Tibial nerve (tissue), 4 donors: ENCODE measurements around the gene PHF19. TPM values are rescaled to one million over a fixed set of nuclear protein-coding genes. Genes with fewer than 3 reads are reported as not detected.

Experiments
- DNase-seq, 2 donors: peaks; one replicate each; pipeline ENCODE4 v3.0.0-alpha.2; 2019; ENCODE audit warnings: low spot score in 2 of 2
- H3K27ac ChIP-seq, 4 donors: fragments of 200-600 bp; sonication (generic) in 3 of 4; one replicate each; pipeline ENCODE4 v1.5.1; 2017 to 2019; ENCODE audit warnings: mild to moderate bottlenecking in 1 of 4
- H3K27me3 ChIP-seq, 2 donors: fragments of 200-600 bp; sonication (generic) in 1 of 2; one replicate each; pipeline versions ENCODE4 v1.5.1 to v1.6.0; 2017 to 2019
- H3K36me3 ChIP-seq, 3 donors: fragments of 200-600 bp; sonication (generic); one replicate each; pipeline ENCODE4 v1.5.1; 2018 to 2019
- H3K4me1 ChIP-seq, 4 donors: fragments of 200-600 bp; sonication (generic) in 3 of 4; one replicate each; pipeline ENCODE4 v1.5.1; 2017 to 2019
- H3K4me3 ChIP-seq, 4 donors: fragments of 200-600 bp; sonication (generic) in 3 of 4; one replicate each; pipeline ENCODE4 v1.5.1; 2017 to 2019; ENCODE audit warnings: mild to moderate bottlenecking in 1 of 4, moderate library complexity in 1 of 4
- H3K9me3 ChIP-seq, 4 donors: fragments of 200-600 bp; sonication (generic) in 3 of 4; one replicate each; pipeline ENCODE4 v1.5.1; 2017 to 2019
- EP300 ChIP-seq, 2 donors: sonication (generic); formaldehyde crosslinking; IDR thresholded peaks; one replicate each; pipeline ENCODE4 v1.6.1; 2017; ENCODE audit warnings: antibody characterized with exemption in 2 of 2, mild to moderate bottlenecking in 1 of 2
- POLR2A ChIP-seq, 2 donors: fragments of 450-650 bp; IDR thresholded peaks; one replicate each; pipeline ENCODE4 v1.6.1; 2017; ENCODE audit warnings: antibody characterized with exemption in 2 of 2, mild to moderate bottlenecking in 2 of 2, moderate library complexity in 2 of 2
- WGBS, 2 donors: methylation state at CpG; one replicate each; pipeline ENCODE4 v1.1.5; 2018; 5-methylcytosine and 5-hydroxymethylcytosine counted together
- total RNA-seq, 4 donors: library from RNA; depleted of rRNA; stranded (reverse); fragments of >200 nt; gene quantifications; one replicate each; pipeline ENCODE4 v1.1.0, GENCODE V29; 2016
- TF ChIP-seq, protein P1 (sequence below), 5 experiments: fragments of 200-600 bp in 3 of 5; fragments of 450-650 bp in 2 of 5; sonication (generic) in 3 of 5; IDR thresholded peaks; one replicate each; pipeline ENCODE4 v1.5.1; 2016 to 2019; ENCODE audit warnings: antibody characterized with exemption in 5 of 5, mild to moderate bottlenecking in 3 of 5, moderate library complexity in 2 of 5

The PHF19 gene
- total RNA-seq, 4 donors from 2014 or later: 31.2 to 61.6 (median 44.3) TPM

DNA sequence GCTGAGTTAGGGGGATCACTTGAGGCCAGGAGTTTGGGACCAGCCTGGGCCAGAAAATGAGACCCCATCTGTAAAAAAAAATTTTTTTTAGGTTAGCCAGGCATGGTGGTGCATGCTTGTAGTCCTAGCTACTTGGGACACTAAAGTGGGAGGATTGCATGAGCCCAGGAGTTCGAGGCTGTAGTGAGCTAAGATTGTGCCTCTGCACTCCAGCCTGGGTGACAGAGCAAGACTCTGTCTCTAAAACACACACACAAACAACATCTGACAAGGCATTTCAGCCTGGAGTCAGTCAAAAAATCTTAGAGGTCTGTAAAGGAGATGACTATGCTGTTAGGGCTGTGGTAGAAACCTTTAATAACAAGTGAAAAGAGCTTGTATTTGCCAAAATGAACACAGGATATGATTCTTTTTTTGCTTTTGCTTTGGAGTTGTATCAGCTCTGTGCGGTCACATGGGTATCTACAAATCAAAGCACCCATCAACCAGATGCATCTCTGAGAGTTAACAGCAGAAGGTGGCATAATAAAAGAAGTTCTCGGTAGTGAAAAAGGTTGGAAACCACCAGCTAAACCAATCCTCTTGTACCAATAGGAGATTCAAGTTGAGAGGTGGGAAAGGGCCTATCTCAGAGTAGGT, 30.6 kb downstream of the PHF19 start:
- peaks cover 0 to 15% (median 10%) of the 10 kb centered on the region in 4 donors for H3K4me1 ChIP-seq
- H3K27ac ChIP-seq: no peak overlapping the region
- no peak overlapping the region for H3K4me3 ChIP-seq
- peaks cover 0 to 38% (median 0%) of the 10 kb centered on the region in 3 donors for H3K36me3 ChIP-seq
- no peak for DNase-seq
- no peaks in the 10 kb centered on the region for H3K27me3 ChIP-seq
- WGBS, 2 donors: 83 to 88% methylated on average over 3 of the region's 3 CpGs
- no peaks in the 10 kb centered on the region for H3K9me3 ChIP-seq
- TF ChIP-seq, protein P1, sequence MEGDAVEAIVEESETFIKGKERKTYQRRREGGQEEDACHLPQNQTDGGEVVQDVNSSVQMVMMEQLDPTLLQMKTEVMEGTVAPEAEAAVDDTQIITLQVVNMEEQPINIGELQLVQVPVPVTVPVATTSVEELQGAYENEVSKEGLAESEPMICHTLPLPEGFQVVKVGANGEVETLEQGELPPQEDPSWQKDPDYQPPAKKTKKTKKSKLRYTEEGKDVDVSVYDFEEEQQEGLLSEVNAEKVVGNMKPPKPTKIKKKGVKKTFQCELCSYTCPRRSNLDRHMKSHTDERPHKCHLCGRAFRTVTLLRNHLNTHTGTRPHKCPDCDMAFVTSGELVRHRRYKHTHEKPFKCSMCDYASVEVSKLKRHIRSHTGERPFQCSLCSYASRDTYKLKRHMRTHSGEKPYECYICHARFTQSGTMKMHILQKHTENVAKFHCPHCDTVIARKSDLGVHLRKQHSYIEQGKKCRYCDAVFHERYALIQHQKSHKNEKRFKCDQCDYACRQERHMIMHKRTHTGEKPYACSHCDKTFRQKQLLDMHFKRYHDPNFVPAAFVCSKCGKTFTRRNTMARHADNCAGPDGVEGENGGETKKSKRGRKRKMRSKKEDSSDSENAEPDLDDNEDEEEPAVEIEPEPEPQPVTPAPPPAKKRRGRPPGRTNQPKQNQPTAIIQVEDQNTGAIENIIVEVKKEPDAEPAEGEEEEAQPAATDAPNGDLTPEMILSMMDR (IDR thresholded peaks at IDR 0.05): no peak
- TF ChIP-seq EP300 (IDR thresholded peaks at IDR 0.05) (no peak), POLR2A (IDR thresholded peaks at IDR 0.05) (no peak)

DNA sequence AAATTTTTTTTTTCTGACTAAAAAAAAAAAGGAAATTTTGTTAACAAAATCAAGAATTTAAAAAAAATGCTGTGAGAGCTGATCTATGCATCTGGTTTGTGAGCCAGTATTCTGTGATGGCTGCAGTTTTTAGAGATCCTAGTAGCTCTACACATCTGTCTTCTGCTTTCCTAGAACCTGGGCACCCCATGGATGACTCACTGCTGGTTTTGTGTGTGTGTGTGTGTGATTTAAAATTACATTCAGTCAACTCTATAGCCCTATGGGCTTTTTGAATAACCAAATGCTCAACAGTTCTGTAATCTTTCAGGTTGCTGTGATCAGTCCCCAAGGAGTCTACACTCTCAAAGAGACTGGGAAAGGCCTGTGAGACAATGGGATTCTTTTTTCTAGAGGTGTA, 31.7 kb downstream of the PHF19 start:
- Histone ChIP-seq H3K36me3 (peaks cover 0 to 40% (median 0%) of the 10 kb centered on the region in 3 donors), H3K4me1 (peaks cover 0 to 19% (median 11%) of the 10 kb centered on the region in 4 donors), H3K27ac (no peak overlapping the region), H3K9me3 (no peaks in the 10 kb centered on the region), H3K4me3 (no peak overlapping the region), H3K27me3 (no peaks in the 10 kb centered on the region)
- no peak for DNase-seq
- TF ChIP-seq EP300 (IDR thresholded peaks at IDR 0.05) (no peak), POLR2A (IDR thresholded peaks at IDR 0.05) (no peak)
- TF ChIP-seq, protein P1 (IDR thresholded peaks at IDR 0.05): no peak

DNA sequence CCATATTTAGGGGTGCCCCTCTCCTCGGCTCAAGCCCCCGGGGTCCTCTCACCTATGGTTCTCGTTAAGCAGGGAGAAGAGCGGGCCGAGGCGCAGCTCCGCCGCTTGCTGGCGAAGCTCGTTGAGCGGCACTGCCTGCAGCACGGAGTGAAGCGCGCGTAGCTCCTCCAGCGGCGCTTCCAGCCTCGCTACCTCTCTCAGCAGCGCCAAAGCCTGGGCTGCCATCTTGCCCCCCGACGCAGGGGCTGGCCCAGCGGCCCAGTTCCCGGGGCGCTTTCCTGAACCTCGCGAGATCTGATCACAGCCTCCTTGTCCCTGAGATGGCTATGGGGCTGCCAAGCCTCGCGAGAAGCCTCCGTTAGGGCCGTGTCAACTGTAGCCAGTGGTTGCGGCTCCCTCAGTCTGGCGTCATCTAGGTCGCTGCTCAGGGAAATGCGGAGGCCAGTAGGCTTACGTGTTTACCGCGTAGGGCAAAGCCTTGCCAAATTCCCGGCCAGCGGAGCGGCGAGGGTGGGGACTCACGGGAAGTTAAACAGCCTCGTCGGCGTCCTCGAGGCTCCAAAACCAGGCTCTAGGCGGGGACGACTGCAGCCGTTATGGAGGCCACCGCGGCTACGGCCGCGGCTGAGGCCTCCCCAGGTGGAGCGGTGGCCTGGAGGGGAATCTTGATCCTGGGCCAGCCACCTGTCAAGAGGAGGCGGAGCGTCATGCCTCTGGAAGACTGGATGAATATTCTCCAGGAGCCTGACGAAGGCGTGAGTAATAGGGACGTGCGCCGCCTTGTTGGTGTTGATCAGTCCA, 34.1 kb downstream of the PHF19 start, which contains the start of gene PSMD5:
TSS of gene PSMD5 (minus strand) at position 238 of the 801 bp plus-strand sequence. CDS start at position 225, 13 bp downstream.
- H3K27ac ChIP-seq: peak within 1 kb of the TSS; percentile 85 to 98 (median 92)
- peak within 1 kb of the TSS; percentile 52 to 95 (median 80) for H3K4me3 ChIP-seq
- H3K4me1 ChIP-seq: peaks cover 0 to 37% (median 11%) of the 10 kb centered on the region in 4 donors
- no peaks in the 10 kb centered on the region for H3K9me3 ChIP-seq
- TF ChIP-seq, protein P1 (IDR thresholded peaks at IDR 0.05): peak in 1 of 5 experiments; percentile 57
- TF ChIP-seq POLR2A (IDR thresholded peaks at IDR 0.05): peak; percentile 72 to 80
- peak; percentile 89 to 95 for TF ChIP-seq EP300 (IDR thresholded peaks at IDR 0.05)
- H3K36me3 ChIP-seq: peaks cover 0 to 18% (median 0%) of the 10 kb centered on the region in 3 donors
- H3K27me3 ChIP-seq: no peaks in the 10 kb centered on the region
- WGBS, 2 donors: 2 to 4% methylated on average over 53 of the region's 62 CpGs
- DNase-seq: peak; percentile 96

DNA sequence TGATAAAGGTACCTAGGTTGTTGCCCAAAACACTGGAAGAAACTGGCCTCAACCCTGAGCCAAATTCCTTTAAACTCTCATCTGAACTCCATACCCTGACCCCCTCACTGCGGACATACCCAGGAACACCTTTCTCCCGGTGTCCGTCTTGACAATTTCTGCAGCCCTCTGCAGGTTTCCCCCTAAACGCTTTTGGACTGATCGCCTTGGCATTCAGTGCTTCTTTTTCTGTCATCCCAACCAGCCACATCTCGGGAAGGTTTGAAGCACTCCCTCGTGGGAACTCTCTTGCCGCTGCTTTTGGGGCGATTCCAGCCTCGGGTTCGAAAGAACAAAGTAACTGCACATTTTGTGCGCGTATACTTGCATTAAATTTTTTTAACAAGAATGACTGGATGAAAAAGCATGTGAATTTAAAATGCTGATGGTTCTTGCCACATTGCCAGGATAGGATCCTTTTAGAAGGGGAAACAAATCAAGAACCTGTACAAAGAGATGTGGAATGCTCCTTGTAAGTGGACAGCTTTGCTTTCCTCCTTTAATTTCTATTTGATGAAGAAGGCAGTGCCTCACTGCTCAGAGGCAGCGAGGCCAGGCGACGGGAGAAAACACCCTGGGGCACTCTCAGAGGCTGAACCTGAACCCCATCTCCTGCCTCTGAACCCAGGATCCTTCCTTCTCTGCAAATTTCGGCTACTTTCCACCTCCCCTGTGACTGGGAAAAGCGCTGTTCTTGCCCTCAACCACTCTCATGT, 34.9 kb downstream of the PHF19 start:
- Histone ChIP-seq H3K9me3 (no peaks in the 10 kb centered on the region), H3K4me1 (peaks cover 0 to 37% (median 11%) of the 10 kb centered on the region in 4 donors), H3K27ac (peak overlapping the region; percentile 85 to 98 (median 92)), H3K4me3 (peak overlapping the region; percentile 52 to 95 (median 80)), H3K36me3 (peaks cover 0 to 18% (median 0%) of the 10 kb centered on the region in 3 donors), H3K27me3 (no peaks in the 10 kb centered on the region)
- WGBS, 2 donors: 40% methylated on average over 18 of the region's 18 CpGs
- TF ChIP-seq EP300 (IDR thresholded peaks at IDR 0.05) (no peak), POLR2A (IDR thresholded peaks at IDR 0.05) (no peak)
- TF ChIP-seq, protein P1 (IDR thresholded peaks at IDR 0.05): no peak
- no peak for DNase-seq
